HG03196 (cell line): ENCODE results near the gene RAP2C.
"Not testable (repeated sequence)": the region's sequence is repeated elsewhere in the genome, so short reads cannot be mapped to it uniquely, and the experiment has no call there.

Experiments used
- ATAC-seq: cut with Tn5 transposase; IDR thresholded peaks from one replicate; pipeline ENCODE4 v1.9.1; 2021; ENCODE audit not compliant: unreplicated experiment

RAP2C gene

DNA sequence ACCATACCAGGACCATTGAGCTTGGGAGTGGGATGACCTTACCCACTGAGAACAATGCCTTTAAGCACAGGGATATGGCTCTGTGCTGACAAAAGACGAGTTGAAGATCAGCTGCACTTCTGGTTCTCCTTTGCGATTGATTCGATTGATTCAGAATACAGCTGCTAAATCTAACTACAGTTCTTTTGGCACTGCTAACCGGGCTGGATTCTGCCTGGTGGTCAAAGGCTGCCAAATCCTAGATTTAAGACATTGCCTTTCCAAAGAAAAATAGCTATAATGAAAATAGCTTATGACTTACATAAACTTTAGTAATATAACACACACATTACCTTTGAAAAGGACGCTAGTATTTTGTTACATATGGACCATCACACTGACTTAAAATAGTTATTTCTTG, 18.3 kb downstream of the RAP2C start:
- ATAC-seq: no peak

DNA sequence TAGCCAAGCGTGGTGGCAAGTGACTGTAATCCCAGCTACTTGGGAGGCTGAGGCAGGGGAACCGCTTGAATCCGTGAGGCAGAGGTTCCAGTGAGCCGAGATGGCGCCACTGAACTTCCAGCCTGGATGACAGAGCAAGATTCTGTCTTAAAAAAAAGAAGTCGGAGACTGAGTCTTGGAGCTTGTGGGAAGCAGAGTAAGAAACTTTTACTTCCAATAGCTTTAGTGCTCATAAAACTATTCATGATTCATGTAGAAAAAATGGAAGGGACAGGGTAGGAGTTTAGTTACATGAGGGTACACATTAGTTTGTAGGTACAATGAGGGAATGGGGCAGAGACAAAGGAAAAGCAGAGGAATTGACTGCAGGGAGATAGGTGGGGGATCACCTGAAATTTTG, 19.3 kb downstream of the RAP2C start:
- ATAC-seq: no peak

DNA sequence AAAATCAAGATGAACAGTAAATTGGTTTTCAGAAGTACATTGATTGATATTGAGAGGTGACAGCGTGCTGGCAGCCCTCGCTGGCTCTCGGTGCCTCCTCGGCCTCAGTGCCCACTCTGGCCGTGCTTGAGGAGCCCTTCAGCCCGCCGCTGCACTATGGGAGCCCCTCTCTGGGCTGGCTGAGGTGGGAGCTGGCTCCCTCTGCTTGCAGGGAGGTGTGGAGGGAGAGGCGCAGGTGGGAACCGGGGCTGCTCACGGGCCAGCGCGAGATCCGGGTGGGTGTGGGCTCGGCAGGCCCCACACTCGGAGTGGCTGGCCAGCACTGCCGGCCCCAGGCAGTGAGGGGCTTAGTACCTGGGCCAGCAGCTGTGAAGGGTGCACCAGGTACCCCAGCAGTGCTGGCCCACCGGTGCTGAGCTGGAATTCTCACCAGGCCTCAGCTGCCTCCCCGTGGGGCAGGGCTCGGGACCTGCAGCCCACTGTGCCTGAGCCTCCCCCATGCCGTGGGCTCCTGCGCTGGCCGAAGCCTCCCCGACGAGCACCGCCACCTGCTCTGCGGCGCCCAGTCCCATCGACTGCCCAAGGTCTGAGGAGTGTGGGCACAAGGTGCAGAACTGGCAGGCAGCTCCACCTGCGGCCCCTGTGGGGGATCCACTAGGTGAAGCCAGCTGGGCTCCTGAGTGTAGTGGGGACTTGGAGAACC, 25.2 kb downstream of the RAP2C start:
- no peak for ATAC-seq

DNA sequence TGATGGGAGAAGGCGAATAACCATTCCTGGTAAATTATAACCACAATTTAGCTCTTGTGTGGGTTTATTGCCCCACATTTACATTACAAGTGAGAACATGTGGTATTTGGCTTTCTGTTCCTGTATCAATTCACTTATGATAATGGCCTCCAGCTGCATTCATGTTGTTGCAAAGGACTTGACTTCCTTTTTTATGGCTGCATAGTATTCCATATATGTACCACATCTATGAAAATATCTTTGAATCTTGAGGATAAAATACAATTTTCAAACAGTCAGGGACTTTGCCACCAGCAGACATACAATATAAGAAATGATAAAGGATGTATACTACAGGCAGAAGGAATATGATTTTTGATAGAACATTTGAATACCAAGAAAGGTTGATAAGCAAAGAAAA, 27.3 kb downstream of the RAP2C start:
- no peak for ATAC-seq

GRCh38 chrX:132188175-132188574, 31.1 kb downstream of the RAP2C start:
- ATAC-seq: no peak

GRCh38 chrX:132187451-132187850, 31.8 kb downstream of the RAP2C start:
- no peak for ATAC-seq

DNA sequence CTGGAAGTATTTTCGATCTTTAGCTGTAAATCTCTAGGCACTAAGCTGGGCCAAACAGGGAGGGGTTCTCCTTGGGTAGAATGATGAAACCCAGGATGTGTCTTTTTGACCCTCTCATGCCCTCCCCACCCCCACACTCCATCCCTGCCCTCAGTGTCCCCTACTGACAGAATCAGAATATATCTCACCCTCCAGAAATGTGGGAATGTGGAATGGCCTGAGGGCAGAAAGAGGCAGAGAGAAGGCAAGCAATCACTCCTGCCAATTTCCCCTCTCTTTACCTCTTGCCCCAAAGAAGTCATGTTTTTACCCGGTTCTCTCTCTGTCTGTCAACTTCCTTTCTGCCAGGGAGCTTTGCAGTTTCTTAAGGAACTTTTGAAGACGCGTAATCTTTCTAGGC, 34.4 kb downstream of the RAP2C start:
- ATAC-seq: no peak

DNA sequence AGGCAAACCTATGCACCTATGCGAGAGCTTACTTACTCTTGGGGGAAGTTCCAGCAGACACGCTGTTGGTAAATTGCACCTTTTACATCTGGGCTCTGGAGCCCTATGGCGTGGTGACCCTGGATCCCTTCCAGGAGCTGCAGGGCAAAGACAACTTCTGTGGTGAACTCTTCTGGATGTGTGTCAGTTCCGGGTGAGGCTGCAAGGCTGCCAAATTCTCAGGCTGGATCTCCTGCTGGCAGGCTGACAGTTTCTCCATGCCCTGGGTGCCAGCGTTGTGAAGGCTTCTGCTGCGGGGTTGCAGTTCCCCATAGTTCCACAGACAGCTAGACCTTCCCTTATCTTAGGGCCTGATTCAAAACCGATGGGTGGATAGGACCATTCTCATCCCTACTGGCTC, 37.9 kb downstream of the RAP2C start:
- no peak for ATAC-seq

DNA sequence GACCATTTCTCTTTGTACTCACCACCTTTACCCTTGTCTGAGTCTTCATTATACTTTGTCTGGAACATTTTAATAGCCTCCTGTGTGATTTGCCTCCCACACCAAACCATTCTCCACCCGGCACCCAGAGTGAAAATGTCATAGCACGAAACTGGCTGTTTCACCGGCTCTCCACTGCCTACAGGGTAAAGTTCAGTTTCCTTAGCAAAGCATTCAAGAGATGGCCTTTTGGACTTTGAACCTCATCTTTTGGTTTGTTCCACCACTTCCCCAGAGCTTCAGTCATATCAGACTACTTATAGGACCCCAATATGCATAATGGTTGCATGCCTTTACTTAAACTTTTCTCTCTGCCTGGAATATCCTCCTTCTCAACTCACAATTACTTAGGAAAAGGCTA, 38.3 kb downstream of the RAP2C start:
- no peak for ATAC-seq

GRCh38 chrX:132173647-132174046, 45.6 kb downstream of the RAP2C start:
- no peak for ATAC-seq

GRCh38 chrX:132171881-132172280, 47.4 kb downstream of the RAP2C start:
- no peak for ATAC-seq

GRCh38 chrX:132171478-132171877, 47.8 kb downstream of the RAP2C start:
- ATAC-seq: no peak

GRCh38 chrX:132169554-132169953, 49.7 kb downstream of the RAP2C start:
- ATAC-seq: no peak

- no peak for ATAC-seq
These were observed 53.6 kb downstream of the RAP2C start for GRCh38 chrX:132165651-132166050.

DNA sequence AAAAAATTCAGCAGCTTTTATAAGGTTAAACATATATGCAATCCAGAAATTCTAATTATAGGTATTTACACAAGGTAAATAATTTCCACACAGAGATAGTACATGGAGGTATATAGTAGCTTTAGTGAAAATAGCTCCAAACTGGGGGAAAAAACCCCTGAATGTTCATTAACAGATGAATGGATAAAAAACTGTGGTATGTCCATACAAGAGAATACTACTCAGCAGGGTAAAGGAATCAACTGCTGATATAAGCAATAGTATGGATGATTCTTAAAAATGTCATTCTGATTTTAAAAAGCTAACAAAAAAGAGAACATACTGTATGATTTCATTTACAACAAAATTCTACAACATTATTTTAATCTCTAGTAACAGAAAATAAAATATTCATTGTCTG, 54.2 kb downstream of the RAP2C start:
- no peak for ATAC-seq

- not testable (repeated sequence) for ATAC-seq
These were observed 56.2 kb downstream of the RAP2C start for GRCh38 chrX:132163094-132163493.

GRCh38 chrX:132153166-132153565, 66.1 kb downstream of the RAP2C start:
- no peak for ATAC-seq
